A673 (cell line): Measurements from ENCODE around the gene SLC22A7. TPM values are rescaled to one million over a fixed set of nuclear protein-coding genes. Genes with fewer than 3 reads are reported as not detected.

Experiments used
- BruUV-seq: library from RNA; stranded (reverse); fragments of 400-500 nt; replicated peaks from 2 replicates; lab custom pipeline; 2021; lab: Mats Ljungman, UMichigan
- CTCF ChIA-PET: fragments of 300-600 bp; sonication (Branson Sonifier 250); formaldehyde crosslinking; loops from one replicate; lab custom pipeline; 2022; ENCODE audit warnings: antibody characterized with exemption; lab: Charles Lee
- POLR2A ChIA-PET: fragments of 300-600 bp; sonication (Branson Sonifier 250); formaldehyde crosslinking; loops from one replicate; lab custom pipeline; 2022; ENCODE audit warnings: antibody characterized with exemption; ENCODE audit not compliant: low non-redundant PET; lab: Charles Lee
- DNase-seq: peaks from one replicate; pipeline ENCODE4 v3.0.0-alpha.2; 2015; ENCODE audit warnings: low spot score
- H3K27ac ChIP-seq: fragments of 200-600 bp; sonication (generic); 2 replicates; pipeline ENCODE4 v1.5.1; 2016; ENCODE audit warnings: mixed run types, low read depth, mild to moderate bottlenecking, mixed read lengths, antibody characterized with exemption, low read length; ENCODE audit not compliant: poor library complexity, severe bottlenecking
- H3K27me3 ChIP-seq: fragments of 200-600 bp; sonication (generic); replicated peaks from 2 replicates; pipeline ENCODE4 v1.6.1; 2017; ENCODE audit warnings: mixed run types, low read depth, mild to moderate bottlenecking, mixed read lengths, antibody characterized with exemption, low read length; ENCODE audit not compliant: insufficient read depth, poor library complexity
- H3K36me3 ChIP-seq: fragments of 200-600 bp; sonication (generic); 2 replicates; pipeline ENCODE4 v1.6.1; 2016; ENCODE audit warnings: mixed run types, mild to moderate bottlenecking, mixed read lengths, antibody characterized with exemption, low read length; ENCODE audit not compliant: insufficient read depth, poor library complexity, severe bottlenecking
- H3K4me1 ChIP-seq: fragments of 200-600 bp; sonication (generic); 2 replicates; pipeline ENCODE4 v1.6.1; 2017; ENCODE audit warnings: mixed run types, mild to moderate bottlenecking, mixed read lengths, antibody characterized with exemption, low read length; ENCODE audit not compliant: insufficient read depth, poor library complexity, severe bottlenecking
- H3K4me3 ChIP-seq: fragments of 200-600 bp; sonication (generic); 2 replicates; pipeline ENCODE4 v1.5.1; 2016; ENCODE audit warnings: low read depth, mixed run types, mild to moderate bottlenecking, mixed read lengths, low read length; ENCODE audit not compliant: poor library complexity, severe bottlenecking
- H3K9me3 ChIP-seq: fragments of 200-600 bp; sonication (generic); 2 replicates; pipeline ENCODE4 v1.6.1; 2016; ENCODE audit warnings: mixed run types, low read depth, mild to moderate bottlenecking, mixed read lengths, antibody characterized with exemption, low read length; ENCODE audit not compliant: poor library complexity, severe bottlenecking
- CTCF ChIP-seq: fragments of 300-800, 200-600 bp; sonication (generic); conservative IDR thresholded peaks from 2 replicates; pipeline ENCODE4 v1.5.1; 2017; ENCODE audit warnings: low read depth, mild to moderate bottlenecking, antibody characterized with exemption, low read length, moderate library complexity, mixed read lengths
- EZH2 ChIP-seq: fragments of 200-600 bp; sonication (generic); IDR thresholded peaks from 2 replicates; pipeline ENCODE4 v1.6.1; 2017; ENCODE audit warnings: borderline replicate concordance, low read depth, mild to moderate bottlenecking, mixed read lengths, antibody characterized with exemption, low read length; ENCODE audit not compliant: poor library complexity, severe bottlenecking
- intact Hi-C: fragments of 100-400 bp; cut with micrococcal nuclease; formaldehyde crosslinking; loops from one replicate; pipeline ENCODE4 v1.10.0; 2022; ENCODE audit not compliant: unreplicated experiment
- total RNA-seq: library from RNA; stranded (reverse); gene quantifications from 2 replicates; pipeline ENCODE4 v1.2.3, GENCODE V29; 2021

SLC22A7 gene
- total RNA-seq, 1 experiment from 2014 or later, result not detected

DNA sequence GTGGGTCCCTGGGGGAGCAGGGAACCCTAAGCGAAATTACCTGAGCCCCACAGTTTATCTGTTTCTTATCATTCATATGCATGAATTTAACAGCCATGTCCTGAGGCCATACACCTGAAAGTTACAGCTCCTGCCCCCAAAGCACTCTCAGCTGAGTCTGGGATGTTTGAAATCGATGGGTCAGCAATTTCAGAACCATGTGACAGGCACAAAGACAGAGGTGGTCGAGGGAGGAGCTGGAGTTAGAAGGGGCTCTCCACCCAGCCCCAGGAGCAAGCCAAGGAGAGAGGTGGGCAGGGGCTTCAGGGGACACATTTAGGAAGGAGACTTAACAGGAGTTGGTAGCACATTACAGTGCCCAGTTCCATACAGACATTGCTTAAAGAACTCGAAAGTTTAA, 39.9 kb upstream of the SLC22A7 start:
- Histone ChIP-seq H3K4me3 (no peak overlapping the region), H3K36me3 (no peaks in the 10 kb centered on the region), H3K4me1 (no peaks in the 10 kb centered on the region), H3K27me3 (no peaks in the 10 kb centered on the region), H3K9me3 (no peaks in the 10 kb centered on the region), H3K27ac (no peak overlapping the region)
- ChIA-PET POLR2A (no interaction called here), CTCF (no interaction called here)
- intact Hi-C loops, result no loop called here
- no TSS peak for BruUV-seq
- DNase-seq, result no peak
- TF ChIP-seq EZH2 (no peak), CTCF (no peak)

DNA sequence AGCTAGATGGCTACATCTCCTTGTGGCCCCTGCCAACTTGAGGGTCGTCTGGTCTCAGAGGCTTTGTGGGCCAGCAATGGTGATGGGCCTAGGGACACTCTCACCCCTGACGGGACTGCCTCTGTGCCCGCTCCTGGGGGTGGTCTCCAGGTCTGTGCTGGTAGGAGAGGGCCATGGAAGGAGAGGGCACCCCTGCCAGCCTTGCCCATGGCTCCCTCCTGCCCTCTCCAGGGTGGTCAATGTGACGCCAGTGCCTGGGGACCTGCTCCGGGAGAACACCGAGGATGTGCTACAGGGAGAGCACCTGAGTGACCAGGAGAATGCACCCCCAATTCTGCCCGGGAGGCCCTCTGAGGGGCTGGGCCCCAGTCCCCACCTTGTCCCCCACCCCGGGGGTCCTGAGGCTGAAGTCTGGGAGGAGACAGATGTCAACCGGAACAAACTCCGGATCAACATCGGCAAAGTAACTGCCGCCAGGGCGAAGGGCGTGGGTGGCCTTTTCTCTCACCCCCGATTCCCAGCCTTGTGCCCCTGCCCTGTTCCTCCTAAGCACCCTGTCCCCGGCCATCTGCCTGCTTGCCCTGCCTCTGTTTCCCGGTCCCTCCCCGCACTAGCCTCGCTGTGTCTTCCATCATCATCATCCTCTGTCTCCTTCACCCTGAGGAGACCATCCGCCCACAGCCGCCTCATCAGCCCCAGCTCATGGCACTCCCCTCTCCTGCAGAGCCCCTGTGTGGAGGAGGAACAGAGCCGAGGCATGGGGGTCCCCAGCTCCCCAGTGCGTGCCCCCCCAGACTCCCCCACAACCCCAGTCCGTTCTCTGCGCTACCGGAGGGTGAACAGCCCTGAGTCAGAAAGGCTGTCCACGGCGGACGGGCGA, 39.0 kb upstream of the SLC22A7 start:
- DNase-seq, result no peak
- Histone ChIP-seq H3K9me3 (no peaks in the 10 kb centered on the region), H3K27ac (no peak overlapping the region), H3K36me3 (no peaks in the 10 kb centered on the region), H3K4me1 (no peaks in the 10 kb centered on the region), H3K27me3 (no peaks in the 10 kb centered on the region), H3K4me3 (no peak overlapping the region)
- intact Hi-C loops, result no loop called here
- no TSS peak for BruUV-seq
- ChIA-PET CTCF (interaction anchor here (0.5 to 0.6 kb wide), 2 partner anchors 219 to 279 kb away, joined by 3 read pairs; no protein-coding TSS in a partner anchor), POLR2A (interaction anchor here (0.6 kb wide), 1 partner anchor 185 kb away, joined by 5 read pairs; no protein-coding TSS in a partner anchor)
- TF ChIP-seq CTCF (no peak), EZH2 (no peak)

GRCh38 chr6:43260791-43261190, 37.3 kb upstream of the SLC22A7 start:
- BruUV-seq, result no TSS peak
- DNase-seq, result no peak
- no peaks in the 10 kb centered on the region for H3K4me1 ChIP-seq
- POLR2A ChIA-PET, result no interaction called here
- intact Hi-C loops, result loop anchor here (5.0 to 10.0 kb wide), 2 partner anchors 72 to 244 kb away; no protein-coding TSS in a partner anchor
- H3K27me3 ChIP-seq, result no peaks in the 10 kb centered on the region
- no peaks in the 10 kb centered on the region for H3K9me3 ChIP-seq
- no peak overlapping the region for H3K27ac ChIP-seq
- CTCF ChIA-PET, result no interaction called here
- no peak overlapping the region for H3K4me3 ChIP-seq
- no peaks in the 10 kb centered on the region for H3K36me3 ChIP-seq
- TF ChIP-seq CTCF (no peak), EZH2 (no peak)
